GM12872 (cell line): ENCODE data around the gene ATG9A.

Experiments used
- TF ChIP-seq, protein P1 (sequence below): IDR thresholded peaks from 3 replicates; pipeline ENCODE4 v1.5.1; 2011; ENCODE audit warnings: low read depth, mild to moderate bottlenecking, low read length, moderate library complexity; ENCODE audit not compliant: insufficient read depth

ATG9A gene

DNA sequence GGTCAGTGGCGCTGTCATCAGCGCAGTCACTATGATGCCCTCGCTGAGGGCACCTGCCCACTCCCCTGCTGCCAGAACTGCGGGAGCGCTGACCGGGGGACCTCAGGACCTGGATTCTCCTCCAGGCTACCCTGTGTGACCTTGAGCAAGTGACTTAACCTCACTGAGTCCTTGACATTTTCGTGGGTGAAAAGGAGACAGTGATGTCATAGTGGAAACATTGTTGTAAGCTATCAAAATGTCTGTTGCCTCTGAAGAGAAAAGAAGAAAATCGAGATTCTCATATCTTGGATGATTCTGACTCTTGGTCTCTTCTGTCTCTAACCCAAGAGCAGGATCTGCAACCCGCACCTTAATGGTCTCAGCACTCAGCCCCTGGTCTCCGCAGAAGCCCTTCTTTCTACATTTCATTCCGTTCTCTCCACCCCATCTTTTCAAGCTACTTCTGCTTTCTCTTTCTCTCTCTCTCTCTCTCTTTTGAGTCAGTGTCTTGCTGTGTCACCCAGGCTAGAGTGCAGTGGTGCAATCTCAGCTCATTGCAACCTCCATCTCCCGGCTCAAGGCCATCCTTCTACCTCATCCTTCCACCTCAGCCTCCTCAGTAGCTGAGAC is 25.3 kb upstream of the ATG9A start:
- TF ChIP-seq, protein P1, sequence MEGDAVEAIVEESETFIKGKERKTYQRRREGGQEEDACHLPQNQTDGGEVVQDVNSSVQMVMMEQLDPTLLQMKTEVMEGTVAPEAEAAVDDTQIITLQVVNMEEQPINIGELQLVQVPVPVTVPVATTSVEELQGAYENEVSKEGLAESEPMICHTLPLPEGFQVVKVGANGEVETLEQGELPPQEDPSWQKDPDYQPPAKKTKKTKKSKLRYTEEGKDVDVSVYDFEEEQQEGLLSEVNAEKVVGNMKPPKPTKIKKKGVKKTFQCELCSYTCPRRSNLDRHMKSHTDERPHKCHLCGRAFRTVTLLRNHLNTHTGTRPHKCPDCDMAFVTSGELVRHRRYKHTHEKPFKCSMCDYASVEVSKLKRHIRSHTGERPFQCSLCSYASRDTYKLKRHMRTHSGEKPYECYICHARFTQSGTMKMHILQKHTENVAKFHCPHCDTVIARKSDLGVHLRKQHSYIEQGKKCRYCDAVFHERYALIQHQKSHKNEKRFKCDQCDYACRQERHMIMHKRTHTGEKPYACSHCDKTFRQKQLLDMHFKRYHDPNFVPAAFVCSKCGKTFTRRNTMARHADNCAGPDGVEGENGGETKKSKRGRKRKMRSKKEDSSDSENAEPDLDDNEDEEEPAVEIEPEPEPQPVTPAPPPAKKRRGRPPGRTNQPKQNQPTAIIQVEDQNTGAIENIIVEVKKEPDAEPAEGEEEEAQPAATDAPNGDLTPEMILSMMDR: no peak

DNA sequence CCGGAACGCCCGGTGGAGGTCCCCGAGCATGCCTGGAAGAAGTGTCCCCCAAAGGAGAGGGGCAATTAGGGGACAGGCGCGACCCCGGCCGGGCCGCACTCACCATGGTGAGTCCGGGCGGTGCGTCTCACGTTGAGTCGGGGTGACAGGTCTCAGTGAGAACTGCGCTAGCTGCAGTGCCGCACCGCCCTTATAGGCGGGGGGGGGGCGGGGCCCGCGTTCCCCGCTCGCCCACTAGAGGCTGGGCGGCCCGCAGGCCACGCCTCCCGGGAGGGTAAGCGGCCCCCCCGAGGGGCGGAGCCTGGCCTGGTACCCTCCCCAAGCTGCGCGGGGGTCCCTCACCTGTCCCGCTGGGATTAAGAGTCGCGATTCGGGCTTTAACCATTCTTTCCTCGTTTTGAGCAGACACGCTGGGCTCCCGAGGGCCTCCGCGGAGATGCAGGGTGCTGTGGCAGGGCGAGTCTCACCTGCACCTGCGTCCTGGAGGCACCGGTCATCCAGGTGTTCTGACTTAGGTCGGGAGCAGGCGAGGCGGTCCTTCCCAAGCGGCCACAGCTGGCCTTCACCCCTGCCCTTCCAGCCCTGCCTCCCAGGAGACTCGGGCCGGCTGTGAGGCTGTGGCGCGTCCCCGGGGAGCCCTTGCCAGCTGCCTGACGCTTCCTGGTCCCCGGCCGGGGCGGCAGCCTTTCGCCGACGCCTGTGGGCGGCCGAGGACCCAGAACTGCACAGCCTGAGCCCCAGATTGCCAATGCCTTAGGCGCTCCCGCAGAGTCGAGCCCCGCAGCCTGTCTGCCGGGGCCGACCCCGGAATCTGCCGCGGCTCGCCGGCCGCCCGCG is 24.5 kb upstream of the ATG9A start, which contains the start of gene TUBA4A:
TUBA4A (minus strand) TSS at position 166 of the 837 bp plus-strand sequence; CDS start at position 106, 60 bp downstream.
- TF ChIP-seq, protein P1: no peak

DNA sequence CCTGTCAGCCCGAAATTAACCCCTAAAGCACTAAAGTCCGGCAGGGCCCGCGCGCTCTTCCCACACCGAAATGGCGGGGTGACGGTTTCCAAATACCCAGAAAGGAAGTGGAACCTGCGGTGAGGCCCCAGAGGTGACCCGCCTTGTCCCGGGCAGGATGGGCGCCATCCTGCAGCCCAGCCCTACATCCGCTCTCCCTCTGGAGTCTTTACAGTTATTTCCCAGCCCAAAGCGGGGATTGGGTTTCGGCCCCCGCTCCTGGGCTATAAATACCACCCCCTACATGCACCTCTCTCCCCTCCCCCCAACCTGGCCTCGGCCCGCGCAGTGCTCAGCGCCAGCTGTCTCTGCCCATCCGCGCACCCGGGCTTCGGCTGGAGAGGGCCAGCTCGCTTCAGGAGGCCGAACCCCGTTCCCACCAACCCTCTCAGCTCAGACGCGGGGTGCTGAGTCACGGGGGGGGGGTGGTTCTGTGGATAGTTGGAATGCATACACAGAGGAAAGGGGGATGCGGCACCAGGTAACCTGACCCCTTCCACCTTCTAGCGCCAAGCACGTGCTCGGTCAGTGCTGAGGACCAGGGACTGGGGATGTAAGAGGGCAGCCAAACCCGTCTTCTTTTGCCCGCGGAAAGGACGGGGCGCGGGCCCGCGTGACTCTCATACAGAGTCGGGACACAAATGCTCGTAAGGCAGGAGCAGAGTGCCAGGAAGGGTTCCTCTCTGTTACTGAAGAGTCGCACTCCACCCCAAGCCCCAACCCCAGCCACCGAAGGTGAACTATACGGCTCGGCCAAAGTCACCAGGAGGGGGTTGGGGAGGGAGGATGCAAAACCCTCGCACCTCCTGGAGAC is 23.7 kb upstream of the ATG9A start, which contains the start of gene TUBA4B:
TUBA4B (plus strand) TSS at position 344 of the 853 bp plus-strand sequence; CDS start at position 509, 165 bp downstream.
- TF ChIP-seq, protein P1: no peak

DNA sequence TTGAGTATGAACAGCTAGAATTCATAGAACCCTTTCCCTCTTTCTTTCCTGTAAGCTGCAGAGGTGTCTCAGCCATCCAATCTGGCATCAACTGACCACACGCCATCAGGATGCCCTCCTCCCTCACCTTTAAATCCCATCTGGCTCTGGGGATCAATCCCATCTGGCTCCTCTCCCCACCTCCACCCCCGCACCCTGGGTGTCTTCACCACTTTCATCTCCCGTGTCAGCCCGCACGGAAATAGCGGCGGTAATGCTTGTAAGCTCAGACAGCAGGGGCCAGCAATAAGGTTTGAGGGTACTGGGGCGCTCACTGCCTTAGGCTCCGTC is 23.1 kb upstream of the ATG9A start:
- TF ChIP-seq, protein P1: 0 out of 3 replicates have a peak, but pooled peaks have one; percentile 3

DNA sequence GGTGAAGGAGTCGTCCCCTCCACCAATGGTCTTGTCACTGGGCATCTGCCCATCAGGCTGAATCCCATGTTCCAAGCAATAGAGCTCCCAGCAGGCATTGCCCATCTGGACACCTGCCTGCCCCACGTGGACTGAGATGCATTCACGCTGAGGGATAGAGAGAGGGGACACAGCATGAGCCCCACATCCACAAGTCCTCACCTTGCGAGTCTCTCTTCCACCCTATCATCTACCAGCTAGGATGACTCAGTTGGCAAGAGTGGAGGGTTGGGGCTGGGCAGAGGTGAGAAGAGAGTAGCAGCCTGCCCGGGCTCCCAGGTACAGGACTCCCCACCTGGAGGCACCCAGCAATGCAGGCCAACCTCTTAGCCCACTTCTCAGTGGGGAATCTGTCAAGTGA is 22.6 kb upstream of the ATG9A start:
- TF ChIP-seq, protein P1: no peak

DNA sequence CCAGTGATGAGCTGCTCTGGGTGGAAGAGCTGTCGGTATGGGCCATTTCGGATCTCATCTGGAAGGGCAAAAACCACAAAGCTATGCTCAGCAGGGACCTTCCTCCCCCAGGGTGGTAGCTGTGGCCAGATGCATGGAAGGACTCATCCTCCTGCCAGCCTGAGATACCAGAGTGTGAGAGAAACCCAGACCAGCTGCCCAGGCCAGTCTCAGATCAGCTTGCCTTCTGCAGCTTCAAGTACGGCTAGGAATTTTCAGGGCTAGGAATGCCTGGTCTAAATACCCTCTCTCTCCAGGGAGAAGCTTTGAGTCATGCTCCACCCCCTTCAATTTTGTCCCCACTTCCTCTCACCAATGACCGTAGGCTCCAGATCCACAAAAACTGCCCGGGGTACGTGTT is 22.2 kb upstream of the ATG9A start:
- TF ChIP-seq, protein P1: no peak
